ENCODE data around the gene MTAP. TPM values are rescaled to one million over a fixed set of nuclear protein-coding genes. Genes with fewer than 3 reads are reported as not detected.

The MTAP gene
- total RNA-seq, 1 experiment from 2014 or later: 326 TPM

- ChIA-PET RAD21 (ENCODE audit: low non-redundant PET in 1 of 2, low total read pairs in 2 of 2, uncharacterized antibody in 2 of 2, unreplicated experiment in 2 of 2) (no interaction called here), CTCF (no interaction called here), POLR2A (no interaction called here)
- DNase-seq (ENCODE audit: low read depth, low spot score) (no peak), ATAC-seq (no peak)
- H3K4me2 ChIP-seq (ENCODE audit: low read length): no peak overlapping the region
- no peaks in the 10 kb centered on the region for H3K4me1 ChIP-seq (ENCODE audit: control insufficient read depth in 1 of 2, insufficient read depth in 2 of 2, low read length in 2 of 2)
- H4K20me1 ChIP-seq (ENCODE audit: insufficient read depth): no peaks in the 10 kb centered on the region
- TF ChIP-seq, protein P1, sequence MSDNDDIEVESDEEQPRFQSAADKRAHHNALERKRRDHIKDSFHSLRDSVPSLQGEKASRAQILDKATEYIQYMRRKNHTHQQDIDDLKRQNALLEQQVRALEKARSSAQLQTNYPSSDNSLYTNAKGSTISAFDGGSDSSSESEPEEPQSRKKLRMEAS (IDR thresholded peaks at IDR 0.05): no peak
- TF ChIP-seq EGR1 (IDR thresholded peaks at IDR 0.05; ENCODE audit: low read depth) (no peak), ZBTB33 (IDR thresholded peaks at IDR 0.05; ENCODE audit: extremely low read depth, insufficient replicate concordance, low read length) (no peak), RAD21 (IDR thresholded peaks at IDR 0.05; ENCODE audit: low read depth) (no peak), ZFX (IDR thresholded peaks at IDR 0.05) (no peak), SRF (IDR thresholded peaks at IDR 0.05; ENCODE audit: low read depth) (no peak), SIN3A (IDR thresholded peaks at IDR 0.05; ENCODE audit: low read depth) (no peak), YY1 (IDR thresholded peaks at IDR 0.05; ENCODE audit: extremely low read depth, insufficient replicate concordance, low read depth, low read length) (no peak), POLR2A (IDR thresholded peaks at IDR 0.05; ENCODE audit: borderline replicate concordance, extremely low read depth, insufficient read depth, insufficient read length) (no peak), ZNF274 (IDR thresholded peaks at IDR 0.05; ENCODE audit: low read depth, low read length) (no peak), CBX3 (IDR thresholded peaks at IDR 0.05; ENCODE audit: low read depth) (no peak), CEBPB (IDR thresholded peaks at IDR 0.05; ENCODE audit: low read depth) (no peak), EZH2 (IDR thresholded peaks at IDR 0.05) (no peak), POLR2AphosphoS5 (IDR thresholded peaks at IDR 0.05; ENCODE audit: low read depth, low read length) (no peak)
- TF ChIP-seq, protein P2, sequence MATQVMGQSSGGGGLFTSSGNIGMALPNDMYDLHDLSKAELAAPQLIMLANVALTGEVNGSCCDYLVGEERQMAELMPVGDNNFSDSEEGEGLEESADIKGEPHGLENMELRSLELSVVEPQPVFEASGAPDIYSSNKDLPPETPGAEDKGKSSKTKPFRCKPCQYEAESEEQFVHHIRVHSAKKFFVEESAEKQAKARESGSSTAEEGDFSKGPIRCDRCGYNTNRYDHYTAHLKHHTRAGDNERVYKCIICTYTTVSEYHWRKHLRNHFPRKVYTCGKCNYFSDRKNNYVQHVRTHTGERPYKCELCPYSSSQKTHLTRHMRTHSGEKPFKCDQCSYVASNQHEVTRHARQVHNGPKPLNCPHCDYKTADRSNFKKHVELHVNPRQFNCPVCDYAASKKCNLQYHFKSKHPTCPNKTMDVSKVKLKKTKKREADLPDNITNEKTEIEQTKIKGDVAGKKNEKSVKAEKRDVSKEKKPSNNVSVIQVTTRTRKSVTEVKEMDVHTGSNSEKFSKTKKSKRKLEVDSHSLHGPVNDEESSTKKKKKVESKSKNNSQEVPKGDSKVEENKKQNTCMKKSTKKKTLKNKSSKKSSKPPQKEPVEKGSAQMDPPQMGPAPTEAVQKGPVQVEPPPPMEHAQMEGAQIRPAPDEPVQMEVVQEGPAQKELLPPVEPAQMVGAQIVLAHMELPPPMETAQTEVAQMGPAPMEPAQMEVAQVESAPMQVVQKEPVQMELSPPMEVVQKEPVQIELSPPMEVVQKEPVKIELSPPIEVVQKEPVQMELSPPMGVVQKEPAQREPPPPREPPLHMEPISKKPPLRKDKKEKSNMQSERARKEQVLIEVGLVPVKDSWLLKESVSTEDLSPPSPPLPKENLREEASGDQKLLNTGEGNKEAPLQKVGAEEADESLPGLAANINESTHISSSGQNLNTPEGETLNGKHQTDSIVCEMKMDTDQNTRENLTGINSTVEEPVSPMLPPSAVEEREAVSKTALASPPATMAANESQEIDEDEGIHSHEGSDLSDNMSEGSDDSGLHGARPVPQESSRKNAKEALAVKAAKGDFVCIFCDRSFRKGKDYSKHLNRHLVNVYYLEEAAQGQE (IDR thresholded peaks at IDR 0.05; ENCODE audit: low read depth): no peak
- TF ChIP-seq, protein P3, sequence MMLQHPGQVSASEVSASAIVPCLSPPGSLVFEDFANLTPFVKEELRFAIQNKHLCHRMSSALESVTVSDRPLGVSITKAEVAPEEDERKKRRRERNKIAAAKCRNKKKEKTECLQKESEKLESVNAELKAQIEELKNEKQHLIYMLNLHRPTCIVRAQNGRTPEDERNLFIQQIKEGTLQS (IDR thresholded peaks at IDR 0.05): no peak
- H3K27me3 ChIP-seq (ENCODE audit: insufficient read depth, low read length): no peaks in the 10 kb centered on the region
- intact Hi-C loops (cut with micrococcal nuclease): no loop called here
- H3K9me3 ChIP-seq (ENCODE audit: control insufficient read depth in 1 of 2, insufficient read depth in 1 of 2, low read depth in 1 of 2, low read length in 2 of 2): no peaks in the 10 kb centered on the region
- no peak overlapping the region for H3K4me3 ChIP-seq (replicated peaks in 1 of 2; ENCODE audit: low read depth in 1 of 2, low read length in 2 of 2)
- H3K9ac ChIP-seq (ENCODE audit: low read length): no peak overlapping the region
- no TSS peak for BruUV-seq (replicated peaks)
- no peaks in the 10 kb centered on the region for H3K9me2 ChIP-seq (ENCODE audit: insufficient read depth)
- no peaks in the 10 kb centered on the region for H3K79me2 ChIP-seq (ENCODE audit: insufficient read depth, low read length)
- H2AFZ ChIP-seq (ENCODE audit: low read depth, low read length, poor library complexity, severe bottlenecking): no peak overlapping the region
- H3K36me3 ChIP-seq (ENCODE audit: control insufficient read depth in 1 of 2, insufficient read depth in 2 of 2, low read length in 2 of 2): no peaks in the 10 kb centered on the region
- H3K27ac ChIP-seq (ENCODE audit: low read depth, low read length): no peak overlapping the region
These were observed 143.2 kb downstream of the MTAP start for GRCh38 chr9:21945606-21946005.

Measured in HCT116 (cell line).